HEK293T (cell line): ENCODE measurements around the gene SMTNL1.

ENCODE experiments used
- ARNT ChIP-seq: fragments of 450-650 bp; IDR thresholded peaks from 2 replicates; pipeline ENCODE4 v1.6.1; 2017; ENCODE audit warnings: mild to moderate bottlenecking
- BHLHE40 ChIP-seq: fragments of 450-650 bp; IDR thresholded peaks from 2 replicates; pipeline ENCODE4 v1.6.1; 2016; ENCODE audit warnings: mild to moderate bottlenecking, moderate library complexity, borderline replicate concordance
- CTBP1 ChIP-seq: fragments of 450-650 bp; IDR thresholded peaks from 2 replicates; pipeline ENCODE4 v1.6.1; 2016; ENCODE audit warnings: borderline replicate concordance
- ELF4 ChIP-seq: fragments of 450-650 bp; IDR thresholded peaks from 2 replicates; pipeline ENCODE4 v1.6.1; 2017; ENCODE audit warnings: antibody characterized with exemption
- FOXK2 ChIP-seq: fragments of 450-650 bp; IDR thresholded peaks from 2 replicates; pipeline ENCODE4 v1.6.1; 2016; ENCODE audit warnings: mild to moderate bottlenecking
- FOXM1 ChIP-seq: fragments of 450-650 bp; IDR thresholded peaks from 2 replicates; pipeline ENCODE4 v1.6.1; 2017; ENCODE audit warnings: mild to moderate bottlenecking, borderline replicate concordance
- HDGF ChIP-seq: fragments of 450-650 bp; IDR thresholded peaks from 2 replicates; pipeline ENCODE4 v1.6.1; 2017; ENCODE audit warnings: antibody characterized with exemption, borderline replicate concordance
- NFRKB ChIP-seq: fragments of 450-650 bp; IDR thresholded peaks from 2 replicates; pipeline ENCODE4 v1.6.1; 2016; ENCODE audit warnings: mild to moderate bottlenecking, moderate library complexity
- SP1 ChIP-seq: fragments of 450-650 bp; IDR thresholded peaks from 2 replicates; pipeline ENCODE4 v1.6.1; 2017
- SUZ12 ChIP-seq: fragments of 450-650 bp; IDR thresholded peaks from 2 replicates; pipeline ENCODE4 v1.6.1; 2016; ENCODE audit warnings: mild to moderate bottlenecking
- TARDBP ChIP-seq: fragments of 450-650 bp; IDR thresholded peaks from 2 replicates; pipeline ENCODE4 v1.6.1; 2016
- ZNF384 ChIP-seq: fragments of 450-650 bp; IDR thresholded peaks from 2 replicates; pipeline ENCODE4 v1.6.1; 2016
- TF ChIP-seq, protein P1 (sequence below): fragments of 450-650 bp; IDR thresholded peaks from 2 replicates; pipeline ENCODE4 v1.6.1; 2016

GRCh38 chr11:57546869-57547475 lies 9.6 kb downstream of the SMTNL1 start:
- TF ChIP-seq FOXM1 (no peak), FOXK2 (no peak), BHLHE40 (no peak), CTBP1 (no peak), TARDBP (no peak), NFRKB (no peak), SP1 (no peak), ARNT (no peak), ZNF384 (no peak), SUZ12 (no peak), ELF4 (no peak), HDGF (no peak)
- TF ChIP-seq, protein P1, sequence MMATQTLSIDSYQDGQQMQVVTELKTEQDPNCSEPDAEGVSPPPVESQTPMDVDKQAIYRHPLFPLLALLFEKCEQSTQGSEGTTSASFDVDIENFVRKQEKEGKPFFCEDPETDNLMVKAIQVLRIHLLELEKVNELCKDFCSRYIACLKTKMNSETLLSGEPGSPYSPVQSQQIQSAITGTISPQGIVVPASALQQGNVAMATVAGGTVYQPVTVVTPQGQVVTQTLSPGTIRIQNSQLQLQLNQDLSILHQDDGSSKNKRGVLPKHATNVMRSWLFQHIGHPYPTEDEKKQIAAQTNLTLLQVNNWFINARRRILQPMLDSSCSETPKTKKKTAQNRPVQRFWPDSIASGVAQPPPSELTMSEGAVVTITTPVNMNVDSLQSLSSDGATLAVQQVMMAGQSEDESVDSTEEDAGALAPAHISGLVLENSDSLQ, result no peak
